Panc1 (cell line): ENCODE measurements around the gene MDN1. TPM values are rescaled to one million over a fixed set of nuclear protein-coding genes. Genes with fewer than 3 reads are reported as not detected.

Experiments
- ATAC-seq: fragments of 200-7000 bp; cut with Tn5 transposase; 2 replicates; pipeline ENCODE4 v1.9.1; 2020; ENCODE audit warnings: mild to moderate bottlenecking, moderate library complexity
- BruUV-seq: library from RNA; stranded (reverse); fragments of 400-500 nt; replicated peaks from 2 replicates; lab custom pipeline; 2021; lab: Mats Ljungman, UMichigan
- CTCF ChIA-PET: fragments of 300-600 bp; sonication (Branson Sonifier 250); formaldehyde crosslinking; loops from one replicate; lab custom pipeline; 2022; ENCODE audit warnings: antibody characterized with exemption; lab: Charles Lee
- POLR2A ChIA-PET: fragments of 300-600 bp; sonication (Branson Sonifier 250); formaldehyde crosslinking; loops from one replicate; lab custom pipeline; 2022; ENCODE audit warnings: antibody characterized with exemption; lab: Charles Lee
- DNase-seq: peaks from one replicate; pipeline ENCODE4 v3.0.0-alpha.2; 2010; ENCODE audit warnings: low read depth, low spot score
- H3K27ac ChIP-seq: 2 replicates; pipeline ENCODE4 v1.5.1; 2011; ENCODE audit warnings: mild to moderate bottlenecking, low read length, inconsistent platforms
- H3K27me3 ChIP-seq: fragments of 200-500 bp; sonication (Bioruptor generic); 2 replicates; pipeline ENCODE4 v1.6.0; 2014; ENCODE audit warnings: low read length, inconsistent platforms; ENCODE audit not compliant: control insufficient read depth, insufficient read depth
- H3K36me3 ChIP-seq: fragments of 200-500 bp; sonication (Bioruptor generic); 2 replicates; pipeline ENCODE4 v1.5.1; 2014; ENCODE audit warnings: inconsistent platforms, mild to moderate bottlenecking, low read length, moderate library complexity; ENCODE audit not compliant: control insufficient read depth, insufficient read depth
- H3K4me1 ChIP-seq: 2 replicates; pipeline ENCODE4 v1.5.1; 2011; ENCODE audit warnings: inconsistent platforms, mild to moderate bottlenecking, low read length, moderate library complexity; ENCODE audit not compliant: control insufficient read depth, insufficient read depth
- H3K4me3 ChIP-seq, 2 experiments: 2 replicates each; pipeline ENCODE4 v1.5.1; 2011 to 2012; ENCODE audit warnings: low read depth in 2 of 2, low read length in 2 of 2, mild to moderate bottlenecking in 2 of 2, inconsistent platforms in 1 of 2, moderate library complexity in 1 of 2
- H3K9me3 ChIP-seq: fragments of 200-500 bp; sonication (Bioruptor generic); 2 replicates; pipeline ENCODE4 v1.5.1; 2014; ENCODE audit warnings: low read depth, mild to moderate bottlenecking, inconsistent platforms, low read length, moderate library complexity; ENCODE audit not compliant: control insufficient read depth, insufficient read depth
- POLR2AphosphoS5 ChIP-seq: IDR thresholded peaks from 2 replicates; pipeline ENCODE4 v1.6.1; 2012; ENCODE audit warnings: mild to moderate bottlenecking, low read depth, low read length, moderate library complexity
- SIN3A ChIP-seq: IDR thresholded peaks from 2 replicates; pipeline ENCODE4 v1.6.1; 2012; ENCODE audit warnings: low read depth, mild to moderate bottlenecking, low read length, moderate library complexity, borderline replicate concordance; ENCODE audit not compliant: insufficient read depth
- TCF7L2 ChIP-seq: IDR thresholded peaks from 2 replicates; pipeline ENCODE4 v1.6.1; 2011; ENCODE audit warnings: mild to moderate bottlenecking, low read depth, low read length, inconsistent platforms
- in situ Hi-C: cut with HindIII; loops from 2 replicates; pipeline ENCODE4 v1.10.0; 2016; ENCODE audit warnings: low sequenced_read_pairs, low pct_unique_long_range_greater_than_20kb
- intact Hi-C: fragments of 100-400 bp; cut with micrococcal nuclease; formaldehyde crosslinking; loops from one replicate; pipeline ENCODE4 v1.10.0; 2022; ENCODE audit not compliant: unreplicated experiment
- total RNA-seq: library from RNA; stranded (reverse); gene quantifications from one replicate; pipeline ENCODE4 v1.2.1, GENCODE V29; 2021; ENCODE audit not compliant: unreplicated experiment
- TF ChIP-seq, protein P1 (sequence below): fragments of 450-650 bp; IDR thresholded peaks from 2 replicates; pipeline ENCODE4 v1.5.1; 2017; ENCODE audit warnings: mild to moderate bottlenecking
- TF ChIP-seq, protein P2 (sequence below), 2 experiments: IDR thresholded peaks; 2 replicates each; pipeline ENCODE4 v1.6.1; 2011 to 2012; ENCODE audit warnings: low read depth in 2 of 2, control low read depth in 1 of 2, low read length in 1 of 2, mild to moderate bottlenecking in 1 of 2, moderate library complexity in 1 of 2; ENCODE audit not compliant: insufficient read depth in 1 of 2

The MDN1 gene
- total RNA-seq, 1 experiment from 2014 or later, result 47.8 TPM

DNA sequence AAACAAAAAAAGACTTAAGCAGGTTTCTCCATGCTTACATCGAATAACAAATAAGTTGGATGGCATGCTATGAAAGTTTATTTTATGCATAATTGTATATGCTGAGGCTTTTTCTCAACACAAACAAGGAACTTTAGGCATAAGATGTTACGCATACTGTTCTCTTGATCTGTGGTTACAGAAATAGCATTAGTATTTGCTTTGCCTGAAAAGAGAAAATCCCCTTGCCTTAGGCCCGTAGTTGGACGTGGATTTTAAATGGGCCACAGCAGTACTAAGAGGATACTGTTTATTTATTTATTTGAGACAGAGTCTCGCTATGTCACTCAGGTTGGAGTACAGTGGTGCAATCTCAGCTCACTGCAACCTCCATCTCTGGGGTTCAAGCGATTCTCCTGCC, 200.0 kb downstream of the MDN1 start:
- in situ Hi-C loops, result no loop called here
- TF ChIP-seq TCF7L2, result no peak
- DNase-seq, result no peak
- Histone ChIP-seq H3K9me3 (no peaks in the 10 kb centered on the region), H3K4me3 (no peak overlapping the region), H3K27ac (no peak overlapping the region), H3K4me1 (no peaks in the 10 kb centered on the region), H3K27me3 (no peaks in the 10 kb centered on the region), H3K36me3 (no peaks in the 10 kb centered on the region)
- POLR2A ChIA-PET, result no interaction called here
- CTCF ChIA-PET, result no interaction called here
- no TSS peak for BruUV-seq
- intact Hi-C loops, result no loop called here
- ATAC-seq, result no peak

DNA sequence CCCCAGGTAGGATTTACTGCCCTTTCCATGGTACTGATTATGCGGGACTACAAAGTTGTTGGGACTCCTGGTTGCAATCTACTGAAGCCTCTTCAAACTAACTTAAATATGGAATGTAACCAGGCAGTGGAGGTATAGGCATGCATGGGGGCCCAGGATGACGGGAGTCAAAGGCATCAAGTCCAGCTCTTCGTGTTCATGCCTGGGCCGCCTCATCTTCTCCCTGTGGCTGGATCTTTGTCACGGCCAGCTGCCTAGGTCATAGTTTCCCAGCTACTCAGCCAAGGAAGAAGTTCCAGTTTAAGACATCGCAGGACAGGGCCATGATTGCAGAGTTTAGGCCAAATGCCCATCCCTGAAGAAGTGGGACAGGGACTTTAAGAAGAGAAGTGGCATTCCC, 201.6 kb downstream of the MDN1 start:
- TF ChIP-seq, protein P1, sequence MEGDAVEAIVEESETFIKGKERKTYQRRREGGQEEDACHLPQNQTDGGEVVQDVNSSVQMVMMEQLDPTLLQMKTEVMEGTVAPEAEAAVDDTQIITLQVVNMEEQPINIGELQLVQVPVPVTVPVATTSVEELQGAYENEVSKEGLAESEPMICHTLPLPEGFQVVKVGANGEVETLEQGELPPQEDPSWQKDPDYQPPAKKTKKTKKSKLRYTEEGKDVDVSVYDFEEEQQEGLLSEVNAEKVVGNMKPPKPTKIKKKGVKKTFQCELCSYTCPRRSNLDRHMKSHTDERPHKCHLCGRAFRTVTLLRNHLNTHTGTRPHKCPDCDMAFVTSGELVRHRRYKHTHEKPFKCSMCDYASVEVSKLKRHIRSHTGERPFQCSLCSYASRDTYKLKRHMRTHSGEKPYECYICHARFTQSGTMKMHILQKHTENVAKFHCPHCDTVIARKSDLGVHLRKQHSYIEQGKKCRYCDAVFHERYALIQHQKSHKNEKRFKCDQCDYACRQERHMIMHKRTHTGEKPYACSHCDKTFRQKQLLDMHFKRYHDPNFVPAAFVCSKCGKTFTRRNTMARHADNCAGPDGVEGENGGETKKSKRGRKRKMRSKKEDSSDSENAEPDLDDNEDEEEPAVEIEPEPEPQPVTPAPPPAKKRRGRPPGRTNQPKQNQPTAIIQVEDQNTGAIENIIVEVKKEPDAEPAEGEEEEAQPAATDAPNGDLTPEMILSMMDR, result no peak
- no peak for TF ChIP-seq POLR2AphosphoS5
- no peak for TF ChIP-seq SIN3A
- TF ChIP-seq TCF7L2, result no peak
- TF ChIP-seq, protein P2, sequence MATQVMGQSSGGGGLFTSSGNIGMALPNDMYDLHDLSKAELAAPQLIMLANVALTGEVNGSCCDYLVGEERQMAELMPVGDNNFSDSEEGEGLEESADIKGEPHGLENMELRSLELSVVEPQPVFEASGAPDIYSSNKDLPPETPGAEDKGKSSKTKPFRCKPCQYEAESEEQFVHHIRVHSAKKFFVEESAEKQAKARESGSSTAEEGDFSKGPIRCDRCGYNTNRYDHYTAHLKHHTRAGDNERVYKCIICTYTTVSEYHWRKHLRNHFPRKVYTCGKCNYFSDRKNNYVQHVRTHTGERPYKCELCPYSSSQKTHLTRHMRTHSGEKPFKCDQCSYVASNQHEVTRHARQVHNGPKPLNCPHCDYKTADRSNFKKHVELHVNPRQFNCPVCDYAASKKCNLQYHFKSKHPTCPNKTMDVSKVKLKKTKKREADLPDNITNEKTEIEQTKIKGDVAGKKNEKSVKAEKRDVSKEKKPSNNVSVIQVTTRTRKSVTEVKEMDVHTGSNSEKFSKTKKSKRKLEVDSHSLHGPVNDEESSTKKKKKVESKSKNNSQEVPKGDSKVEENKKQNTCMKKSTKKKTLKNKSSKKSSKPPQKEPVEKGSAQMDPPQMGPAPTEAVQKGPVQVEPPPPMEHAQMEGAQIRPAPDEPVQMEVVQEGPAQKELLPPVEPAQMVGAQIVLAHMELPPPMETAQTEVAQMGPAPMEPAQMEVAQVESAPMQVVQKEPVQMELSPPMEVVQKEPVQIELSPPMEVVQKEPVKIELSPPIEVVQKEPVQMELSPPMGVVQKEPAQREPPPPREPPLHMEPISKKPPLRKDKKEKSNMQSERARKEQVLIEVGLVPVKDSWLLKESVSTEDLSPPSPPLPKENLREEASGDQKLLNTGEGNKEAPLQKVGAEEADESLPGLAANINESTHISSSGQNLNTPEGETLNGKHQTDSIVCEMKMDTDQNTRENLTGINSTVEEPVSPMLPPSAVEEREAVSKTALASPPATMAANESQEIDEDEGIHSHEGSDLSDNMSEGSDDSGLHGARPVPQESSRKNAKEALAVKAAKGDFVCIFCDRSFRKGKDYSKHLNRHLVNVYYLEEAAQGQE (IDR thresholded peaks at IDR 0.05; ENCODE audit: insufficient read depth in 1 of 2, low read depth in 2 of 2, low read length in 1 of 2), result no peak
- no TSS peak for BruUV-seq
- intact Hi-C loops, result no loop called here
- Histone ChIP-seq H3K36me3 (no peaks in the 10 kb centered on the region), H3K4me3 (no peak overlapping the region), H3K27me3 (no peaks in the 10 kb centered on the region), H3K27ac (no peak overlapping the region), H3K9me3 (no peaks in the 10 kb centered on the region), H3K4me1 (no peaks in the 10 kb centered on the region)
- ChIA-PET CTCF (no interaction called here), POLR2A (no interaction called here)
- in situ Hi-C loops, result no loop called here
- ATAC-seq (no peak), DNase-seq (no peak)

DNA sequence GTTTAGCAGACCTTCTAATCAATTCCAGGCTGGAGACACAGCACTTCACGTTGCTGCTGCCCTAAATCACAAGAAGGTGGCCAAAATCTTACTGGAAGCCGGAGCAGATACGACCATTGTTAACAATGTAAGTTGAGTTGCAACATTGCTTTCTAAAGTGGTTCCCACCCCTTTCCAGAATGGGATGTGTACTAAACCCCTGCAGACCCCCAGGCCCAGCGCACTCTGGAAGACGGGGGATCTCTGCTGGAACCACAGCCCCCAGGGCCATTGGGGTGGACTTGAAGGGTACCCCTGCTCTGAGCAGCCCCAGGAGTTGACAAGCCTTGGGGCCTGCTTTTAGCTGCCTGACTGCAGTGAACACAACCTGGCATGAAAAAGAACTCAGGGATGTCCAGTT, 203.1 kb downstream of the MDN1 start:
- Histone ChIP-seq H3K36me3 (no peaks in the 10 kb centered on the region), H3K4me3 (no peak overlapping the region), H3K4me1 (no peaks in the 10 kb centered on the region), H3K27me3 (no peaks in the 10 kb centered on the region), H3K9me3 (no peaks in the 10 kb centered on the region), H3K27ac (no peak overlapping the region)
- ATAC-seq, result no peak
- BruUV-seq, result no TSS peak
- no peak for DNase-seq
- POLR2A ChIA-PET, result interaction anchor here (0.6 kb wide), 1 partner anchor 618 kb away, joined by 3 read pairs; no protein-coding TSS in a partner anchor
- CTCF ChIA-PET, result no interaction called here
- intact Hi-C loops (no loop called here), in situ Hi-C loops (no loop called here)
- TF ChIP-seq POLR2AphosphoS5 (no peak), SIN3A (no peak), TCF7L2 (no peak)
- TF ChIP-seq, protein P2 (IDR thresholded peaks at IDR 0.05; ENCODE audit: insufficient read depth in 1 of 2, low read depth in 2 of 2, low read length in 1 of 2), result no peak
- TF ChIP-seq, protein P1, result no peak
